Measurements from ENCODE around the gene AK9.

AK9 gene

DNA sequence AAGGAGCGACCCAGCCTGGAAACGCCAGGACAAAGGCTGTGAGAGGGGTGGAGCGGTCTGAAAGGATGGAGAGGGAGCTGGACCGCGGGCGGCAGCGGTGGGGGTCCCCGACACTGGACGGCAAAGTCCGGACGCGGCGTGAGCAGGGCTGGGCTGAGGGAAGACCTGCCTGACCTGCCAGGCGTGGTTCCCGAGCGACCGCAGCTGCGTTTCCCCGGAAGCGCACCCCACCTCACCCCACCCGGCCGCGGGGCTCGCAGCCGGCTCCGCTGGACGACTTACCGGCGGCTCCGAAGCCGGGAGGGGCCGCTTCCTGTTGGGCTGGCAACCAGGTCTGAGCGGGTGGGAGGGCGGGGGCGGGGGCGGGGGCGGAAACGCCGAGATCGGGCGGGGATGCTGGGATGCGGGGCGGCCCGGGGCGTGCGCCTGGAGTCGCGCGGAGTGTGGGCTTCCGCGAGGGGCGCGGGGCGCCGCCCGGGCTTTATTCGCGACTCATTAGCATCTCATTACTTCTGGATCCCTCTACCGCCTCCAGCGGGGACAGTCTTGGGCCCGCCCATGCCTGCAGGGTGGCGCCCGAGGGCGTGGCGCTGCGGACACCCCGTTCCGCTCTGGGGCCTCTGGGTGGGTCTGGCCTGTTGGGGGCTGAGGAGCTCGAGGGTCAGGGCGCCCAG is 235.4 kb downstream of the AK9 start, which contains the start of gene MICAL1:
TSS of gene MICAL1 (minus strand) at position 336 of the 674 bp plus-strand sequence. CDS start 1,576 bp downstream, outside the sequence.
- peak; percentile 78 for DNase-seq

DNA sequence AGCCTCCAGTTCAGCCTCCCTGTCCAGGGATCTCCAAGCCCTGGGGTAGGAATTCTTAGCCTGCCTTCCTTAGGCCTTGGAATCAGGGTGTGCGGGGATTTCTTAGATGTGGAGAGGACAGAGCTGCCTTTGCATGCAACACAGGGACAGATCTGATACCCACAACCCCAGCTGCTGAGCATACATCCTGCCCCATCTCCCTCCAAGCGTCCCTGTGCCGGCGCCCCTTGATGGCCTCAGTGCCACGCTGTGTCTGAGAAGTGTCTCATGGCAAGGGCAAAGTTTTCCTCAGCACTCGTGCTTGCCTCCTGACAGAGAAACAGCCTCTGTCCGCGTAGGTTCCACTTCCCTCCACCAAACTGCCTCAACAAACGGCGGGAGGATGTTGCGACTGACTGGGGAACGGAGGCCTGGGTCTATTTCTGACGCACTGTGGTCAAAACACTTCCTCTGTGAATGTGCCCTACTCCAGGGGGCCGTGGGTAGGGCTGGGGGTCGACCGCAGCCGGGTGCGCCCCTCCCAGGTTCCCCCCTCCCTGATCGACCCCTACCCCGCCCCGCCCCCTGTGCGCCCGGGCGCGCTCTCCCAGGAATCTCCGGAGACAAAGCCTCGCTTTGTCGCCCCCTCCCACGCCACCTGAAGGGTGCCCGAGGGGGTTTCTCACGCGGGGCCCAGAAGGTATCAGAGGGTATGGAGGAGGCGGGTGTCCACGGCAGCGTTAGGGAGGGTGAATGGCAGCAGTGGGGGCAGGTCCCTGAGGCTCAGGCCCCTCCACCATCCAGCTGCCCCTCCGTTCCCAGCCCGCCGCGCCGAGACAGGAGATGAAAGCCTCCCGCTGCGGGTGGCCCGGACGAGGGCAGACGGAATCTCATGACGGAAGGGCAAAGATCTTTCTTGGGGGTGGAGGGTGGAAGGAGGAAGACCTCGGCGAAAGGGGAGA is 236.2 kb downstream of the AK9 start:
- no peak for DNase-seq

DNA sequence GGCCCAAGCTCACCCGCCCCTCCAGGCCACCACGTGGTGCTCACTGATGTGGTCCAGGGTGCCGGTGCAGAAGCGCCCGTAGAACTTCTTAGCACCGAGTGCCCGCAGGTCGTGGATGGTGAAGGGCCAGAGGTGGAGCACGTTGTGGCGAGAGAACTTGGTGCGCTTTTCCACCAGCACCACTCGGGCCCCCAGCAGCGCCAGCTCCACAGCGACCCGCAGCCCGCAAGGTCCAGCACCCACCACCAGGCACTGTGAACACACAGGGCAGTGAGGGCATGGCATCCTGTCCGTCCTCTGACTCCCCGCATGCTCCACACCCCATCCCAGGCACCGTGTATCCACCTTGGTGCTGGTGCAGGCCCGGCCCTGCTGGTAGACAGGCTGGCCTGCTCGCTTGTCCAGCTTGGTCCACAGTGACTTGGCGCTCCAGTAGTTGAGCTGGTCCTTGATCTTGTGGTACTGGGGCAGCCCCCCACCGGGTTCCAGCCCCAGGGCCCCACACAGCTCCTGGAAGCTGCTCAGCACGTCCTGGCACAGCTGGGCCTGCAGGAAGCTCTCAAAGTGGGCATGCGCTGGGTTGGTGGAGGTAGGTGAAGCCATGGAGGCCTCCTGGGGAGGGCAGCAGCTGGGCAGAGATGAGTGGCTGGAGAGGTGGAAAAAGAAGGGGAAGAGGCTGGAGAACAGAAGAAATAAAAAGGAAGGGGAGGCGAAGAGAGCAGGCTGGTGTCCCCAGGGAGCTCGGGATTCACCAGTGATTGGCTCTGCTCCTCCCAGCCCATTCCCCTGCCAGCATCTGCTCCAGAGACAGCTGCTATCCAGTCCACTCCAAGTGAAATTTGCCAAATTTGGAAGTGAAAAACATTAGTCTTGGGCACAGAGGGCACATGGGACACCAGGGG is 237.2 kb downstream of the AK9 start:
- peak; percentile 90 for DNase-seq

DNA sequence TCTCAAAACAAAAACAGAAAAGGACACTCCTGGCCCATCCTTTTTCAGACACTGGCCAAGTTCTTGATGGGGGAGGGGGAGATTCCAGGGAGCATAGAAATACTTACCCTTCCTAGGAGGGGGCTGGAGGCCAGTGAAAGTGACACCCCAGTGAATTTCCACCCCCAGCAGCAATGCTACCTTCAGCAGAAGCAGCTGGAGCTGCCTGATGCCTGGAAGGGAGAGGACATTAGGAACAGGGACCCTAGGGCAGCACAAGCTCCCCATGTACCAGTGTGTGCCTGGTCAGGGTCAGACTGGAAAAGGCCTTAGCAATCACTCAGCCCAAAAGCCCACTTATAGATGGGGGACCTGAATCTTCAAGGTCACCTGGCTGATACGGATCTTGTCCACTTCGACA is 237.8 kb downstream of the AK9 start:
- no peak for DNase-seq

DNA sequence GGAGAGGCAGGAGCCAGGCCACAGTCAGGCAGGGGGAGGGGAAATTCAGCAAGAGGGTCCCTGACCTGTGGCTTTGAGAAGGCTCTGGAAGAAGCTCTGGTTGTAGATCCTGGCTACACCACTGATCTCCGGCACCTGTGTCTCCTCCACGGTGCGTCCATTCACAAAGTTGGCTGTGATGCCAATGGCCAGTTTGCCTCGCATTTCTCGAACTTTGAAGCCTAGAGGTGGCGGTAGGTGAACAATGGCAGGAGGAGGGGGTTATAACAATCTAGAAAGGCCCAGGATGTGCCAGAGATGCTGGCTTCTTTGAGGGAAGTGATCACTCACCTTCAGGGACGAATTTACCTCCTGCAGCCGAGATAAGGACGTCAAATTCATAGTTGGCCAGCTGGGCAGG is 238.8 kb downstream of the AK9 start:
- no peak for DNase-seq

DNA sequence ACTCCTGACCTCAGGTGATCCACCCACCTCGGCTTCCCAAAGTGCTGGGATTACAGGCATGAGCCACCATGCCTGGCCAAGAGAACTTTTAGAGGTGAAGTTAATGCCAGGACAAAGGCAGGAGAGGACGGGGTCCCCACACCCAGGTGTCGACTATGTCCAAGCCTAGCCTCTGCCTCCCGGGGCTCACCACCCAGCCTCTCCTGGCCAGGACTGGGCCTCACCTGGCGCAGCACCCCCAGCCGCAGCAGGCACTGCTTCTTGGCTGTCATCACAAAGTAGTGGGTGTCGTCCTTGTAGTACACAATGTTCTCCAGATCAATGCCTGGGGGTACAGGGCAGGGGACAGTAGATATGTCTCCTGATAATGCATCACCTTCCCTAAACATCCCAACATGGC is 239.6 kb downstream of the AK9 start:
- no peak for DNase-seq

DNA sequence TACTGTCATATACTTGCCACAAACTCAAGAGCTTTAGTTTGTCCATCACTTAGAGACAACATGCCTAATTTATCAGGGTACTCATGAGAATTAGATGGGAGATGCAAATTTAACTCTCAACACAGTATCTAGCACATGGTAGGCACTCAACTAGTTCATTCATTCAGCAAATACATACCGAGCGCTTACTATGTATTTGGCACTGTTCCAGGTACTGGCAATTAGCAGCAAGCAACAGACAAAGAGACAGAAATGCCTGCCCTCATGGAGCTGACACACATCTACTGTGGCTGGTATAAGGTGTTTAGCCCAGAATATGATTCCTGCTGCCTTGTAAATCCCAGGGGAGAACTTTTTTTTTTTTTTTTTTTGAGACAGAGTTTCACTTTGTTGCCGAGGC is 240.2 kb downstream of the AK9 start:
- DNase-seq, result no peak

DNA sequence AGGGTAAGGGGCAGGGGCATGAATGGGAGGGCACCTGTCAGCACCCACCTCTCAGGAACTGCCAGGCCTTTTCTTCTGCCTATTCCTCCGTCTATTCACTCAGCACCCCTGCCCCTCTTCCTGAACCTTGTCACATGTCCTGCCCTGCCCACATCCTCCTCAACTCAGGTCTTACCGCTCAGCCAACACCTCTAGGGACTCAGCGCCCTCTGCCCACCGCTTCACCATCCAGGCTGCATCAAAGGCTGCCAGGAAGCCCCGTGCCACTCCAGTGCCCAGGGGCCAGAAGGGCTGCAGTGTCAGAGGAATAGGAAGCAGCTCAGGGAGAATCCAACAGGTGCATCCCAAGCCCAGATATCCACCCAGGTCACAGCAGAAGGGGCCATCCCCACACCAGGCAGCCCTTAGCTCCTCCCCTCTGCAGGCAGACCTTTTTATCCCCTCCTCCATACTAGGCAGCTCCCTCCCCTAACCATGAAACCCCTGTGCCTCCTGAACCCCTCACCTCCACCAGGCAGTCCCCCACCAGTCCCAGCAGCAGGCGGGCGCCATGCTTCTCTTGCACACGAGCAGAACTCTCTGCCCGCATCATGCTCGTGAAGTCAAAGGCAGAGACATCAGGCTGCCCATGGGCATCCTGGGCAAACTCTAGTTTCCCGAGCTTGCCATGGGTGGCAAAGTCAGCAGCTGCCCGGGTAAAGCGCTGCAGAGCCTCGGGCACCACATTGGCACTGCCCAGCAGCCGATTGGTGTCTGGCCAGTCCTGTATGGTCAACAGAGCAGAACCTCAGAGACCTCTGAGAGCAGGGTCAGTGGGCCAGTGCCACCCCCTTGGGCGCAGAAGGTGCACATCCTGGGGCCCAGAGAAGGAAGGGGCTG is 241.0 kb downstream of the AK9 start:
- DNase-seq, result no peak

DNA sequence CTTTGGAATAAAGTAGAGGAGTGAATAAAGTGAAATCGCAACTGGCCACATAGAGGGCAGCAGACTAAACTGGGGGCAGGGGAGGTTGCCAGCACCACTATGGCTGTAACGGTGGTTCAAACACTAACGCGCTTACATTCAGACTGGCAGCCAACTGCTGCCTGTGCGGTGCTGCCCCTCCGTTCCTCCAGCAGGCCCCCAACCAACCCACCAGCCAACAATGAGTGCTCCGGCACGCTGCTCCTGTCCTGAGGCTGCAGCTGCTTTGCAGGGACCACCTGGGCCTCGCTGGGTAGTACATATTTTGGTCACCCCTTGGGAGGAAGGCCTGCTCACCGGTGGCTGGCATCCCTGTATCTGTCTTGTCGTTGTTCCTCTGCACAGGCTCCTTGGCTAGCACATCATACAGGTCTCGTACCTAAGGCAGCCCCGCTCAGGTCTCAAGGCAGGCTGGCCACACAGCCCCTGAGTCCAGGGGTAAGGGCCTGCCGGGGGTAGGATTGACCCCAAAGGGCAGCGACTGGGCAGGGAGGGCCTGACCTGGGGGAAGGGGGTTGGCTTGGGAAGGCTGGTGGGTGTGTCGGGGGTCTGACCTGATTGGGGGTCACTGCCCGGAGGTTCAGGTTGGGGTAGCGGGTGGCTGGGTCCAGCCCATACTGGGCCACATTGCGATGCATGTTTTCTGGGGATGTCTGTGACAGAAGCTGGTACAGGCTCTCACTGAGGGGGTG is 241.8 kb downstream of the AK9 start:
- no peak for DNase-seq

DNA sequence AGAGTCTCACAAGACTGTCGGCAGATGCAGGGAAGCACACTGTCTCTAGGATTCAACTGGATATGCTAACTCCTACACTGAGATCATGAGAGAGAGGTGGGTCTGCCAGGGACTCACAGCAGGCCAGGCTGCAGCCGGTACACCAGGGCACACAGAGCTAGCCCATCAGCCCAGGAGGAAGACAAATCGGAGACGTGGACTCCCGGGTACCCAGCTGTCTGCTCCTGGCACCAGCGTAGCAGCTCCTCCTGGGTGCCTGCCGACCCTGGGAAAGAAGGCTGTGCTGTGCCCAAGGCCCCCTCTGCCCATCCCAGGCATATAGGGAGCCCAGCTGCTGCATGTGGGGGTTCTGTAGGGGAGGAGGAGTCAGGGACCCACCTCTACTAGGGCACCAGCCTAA is 242.4 kb downstream of the AK9 start:
- no peak for DNase-seq

DNA sequence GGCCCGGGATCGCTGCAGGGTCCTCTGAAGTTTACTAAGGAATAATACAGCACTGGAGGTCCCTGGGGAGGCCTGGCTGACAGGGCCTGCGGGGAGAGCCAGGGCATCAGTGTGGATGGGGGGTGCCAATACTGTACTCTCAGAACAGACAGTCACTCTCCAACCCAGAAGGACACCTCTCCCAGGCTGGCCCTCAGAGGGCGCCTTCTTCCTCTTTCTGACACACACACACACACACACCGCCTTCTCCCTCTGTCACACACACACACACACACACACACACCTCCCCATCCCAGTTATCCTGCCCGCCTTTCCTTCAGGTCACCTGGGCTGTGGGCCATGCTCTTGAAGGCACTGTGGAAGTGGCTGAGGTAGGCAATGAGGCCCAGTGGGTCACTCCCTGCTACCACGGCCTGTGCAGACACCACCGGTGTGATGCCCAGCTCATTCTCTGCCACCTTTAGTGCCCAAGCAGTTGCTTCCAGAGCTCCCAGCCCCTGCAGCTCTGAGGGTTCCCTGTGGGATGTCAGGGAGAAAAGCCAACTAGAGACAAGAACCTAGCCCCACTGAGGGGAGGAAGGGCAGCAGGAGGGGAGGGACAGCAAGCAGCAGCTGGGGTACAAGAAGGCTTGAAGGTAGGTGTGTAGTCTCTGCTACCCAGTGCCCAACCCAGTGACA is 243.0 kb downstream of the AK9 start:
- DNase-seq, result no peak

DNA sequence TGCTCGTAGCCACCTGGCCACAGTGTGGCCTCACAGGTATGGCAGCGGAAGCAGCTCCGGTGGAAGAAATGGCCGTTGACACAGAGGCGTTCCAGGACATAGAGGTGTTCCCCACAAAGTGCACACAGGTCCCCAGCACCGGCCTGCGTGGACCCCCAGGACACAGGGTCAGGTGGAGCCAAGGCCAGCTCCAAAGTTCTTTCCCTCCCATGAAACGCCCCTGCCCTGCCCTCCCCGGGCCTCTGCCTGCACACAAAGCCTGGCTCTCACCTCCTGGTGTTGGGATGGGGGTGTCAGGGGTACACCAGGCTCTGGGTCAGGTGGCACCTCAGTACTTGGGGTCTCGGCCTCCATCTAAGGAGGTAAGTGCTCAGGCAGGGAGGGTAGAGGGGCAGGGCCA is 243.9 kb downstream of the AK9 start:
- DNase-seq, result no peak

DNA sequence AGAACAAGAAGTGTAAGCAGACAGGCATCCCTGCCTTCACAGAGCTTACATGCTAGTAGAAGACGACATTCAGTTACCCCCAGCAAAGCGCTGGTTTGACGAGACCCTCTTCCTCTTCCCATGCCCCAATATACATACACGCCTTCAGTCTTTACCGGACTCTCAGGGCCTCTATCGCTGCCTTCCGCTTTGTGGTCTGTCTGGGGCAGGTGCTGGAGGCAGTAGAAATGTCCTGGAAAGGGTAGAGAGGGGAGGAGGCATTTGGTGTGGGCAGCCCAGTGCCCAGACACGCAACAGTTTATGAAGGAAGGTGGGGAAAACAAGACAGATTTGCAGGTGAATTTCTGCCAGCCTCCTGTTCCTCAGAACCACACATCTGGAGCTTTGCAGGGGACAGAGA is 244.5 kb downstream of the AK9 start:
- no peak for DNase-seq

DNA sequence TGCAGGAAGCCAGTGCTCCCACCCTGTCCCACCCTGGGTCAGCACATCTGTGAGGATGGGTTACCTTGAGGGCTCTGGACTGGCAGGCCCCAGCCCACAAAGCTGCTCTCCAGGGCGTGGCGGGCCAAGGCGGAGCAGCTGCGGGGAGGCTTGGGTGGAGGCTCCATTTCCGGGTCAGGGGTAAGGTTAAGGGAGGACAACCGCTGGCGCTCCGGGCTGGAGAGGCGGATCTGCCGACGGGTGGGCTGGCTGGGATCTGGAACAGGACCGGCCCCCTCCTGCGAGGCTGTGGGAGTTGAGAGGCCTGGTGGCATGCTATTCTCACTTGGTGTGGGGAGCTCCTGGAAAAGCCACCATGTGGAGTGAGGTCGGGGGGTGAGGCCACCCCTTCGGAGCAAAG is 244.9 kb downstream of the AK9 start:
- no peak for DNase-seq

DNA sequence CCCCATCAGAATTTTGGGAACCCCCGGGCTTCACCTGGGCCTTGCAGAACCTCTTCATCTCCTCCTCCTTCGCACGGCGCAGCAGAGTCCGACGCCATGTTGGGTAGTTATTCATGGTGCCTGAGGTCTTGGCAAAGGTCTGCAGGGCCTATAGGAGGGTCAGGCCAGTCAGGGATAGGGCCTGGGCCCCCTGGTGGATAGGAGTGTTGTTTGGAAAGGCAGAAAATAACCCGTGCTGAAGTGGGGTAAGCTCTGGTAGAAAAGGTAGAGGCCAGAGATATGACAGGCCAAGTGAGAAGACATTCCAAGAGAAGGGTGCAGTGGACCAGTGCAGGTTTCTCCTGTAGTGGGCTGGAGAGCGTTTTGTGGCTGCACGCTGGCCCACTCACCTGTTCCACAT is 245.6 kb downstream of the AK9 start:
- no peak for DNase-seq

DNA sequence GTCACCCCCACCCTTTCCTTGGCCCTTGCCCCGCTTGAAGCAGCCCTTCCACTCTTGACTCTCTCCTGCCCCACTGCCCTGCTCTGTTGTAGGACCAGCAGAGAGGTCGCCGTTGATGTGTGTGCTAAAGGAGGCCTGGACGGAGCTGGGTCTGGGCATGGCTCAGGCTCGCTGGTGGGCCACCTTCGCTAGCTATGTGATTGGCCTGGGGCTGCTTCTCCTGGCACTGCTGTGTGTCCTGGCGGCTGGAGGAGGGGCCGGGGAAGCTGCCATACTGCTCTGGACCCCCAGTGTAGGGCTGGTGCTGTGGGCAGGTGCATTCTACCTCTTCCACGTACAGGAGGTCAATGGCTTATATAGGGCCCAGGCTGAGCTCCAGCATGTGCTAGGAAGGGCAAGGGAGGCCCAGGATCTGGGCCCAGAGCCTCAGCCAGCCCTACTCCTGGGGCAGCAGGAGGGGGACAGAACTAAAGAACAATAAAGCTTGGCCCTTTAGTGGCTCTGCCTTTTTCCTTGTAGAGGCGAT is 247.5 kb downstream of the AK9 start:
- no peak for DNase-seq

Measured in fibroblast of skin of scalp (primary cell).